Osteocyte (in vitro differentiated cells): ENCODE measurements around the gene RIPOR2. TPM values are rescaled to one million over a fixed set of nuclear protein-coding genes. Genes with fewer than 3 reads are reported as not detected.
"Not testable (repeated sequence)": the region's sequence is repeated elsewhere in the genome, so short reads cannot be mapped to it uniquely, and the experiment has no call there.

Source experiments
- DNase-seq: peaks from one replicate; pipeline ENCODE4 v3.0.0; 2021; ENCODE audit warnings: mixed read lengths; ENCODE audit not compliant: unreplicated experiment; ENCODE audit errors: extremely low spot score
- H3K27ac Mint-ChIP-seq: one replicate; pipeline ENCODE4 v1.8.0; 2021; ENCODE audit warnings: mild to moderate bottlenecking, mixed read lengths; ENCODE audit not compliant: unreplicated experiment
- H3K27me3 Mint-ChIP-seq: one replicate; pipeline ENCODE4 v1.8.0; 2021; ENCODE audit warnings: mixed read lengths; ENCODE audit not compliant: unreplicated experiment
- H3K36me3 Mint-ChIP-seq: one replicate; pipeline ENCODE4 v1.8.0; 2021; ENCODE audit warnings: mixed read lengths; ENCODE audit not compliant: unreplicated experiment
- H3K4me1 Mint-ChIP-seq: one replicate; pipeline ENCODE4 v1.8.0; 2021; ENCODE audit warnings: mixed read lengths; ENCODE audit not compliant: unreplicated experiment
- H3K4me3 Mint-ChIP-seq: one replicate; pipeline ENCODE4 v1.8.0; 2021; ENCODE audit warnings: mild to moderate bottlenecking, moderate library complexity, mixed read lengths; ENCODE audit not compliant: unreplicated experiment
- H3K9me3 Mint-ChIP-seq: one replicate; pipeline ENCODE4 v1.8.0; 2021; ENCODE audit warnings: mixed read lengths; ENCODE audit not compliant: unreplicated experiment
- total RNA-seq: library from RNA; stranded (reverse); gene quantifications from 2 replicates; pipeline ENCODE4 v1.2.1, GENCODE V29; 2021
- TF ChIP-seq, protein P1 (sequence below): fragments of 200-600 bp; sonication (generic); IDR thresholded peaks from 2 replicates; pipeline ENCODE4 v1.5.0; 2021; ENCODE audit warnings: antibody characterized with exemption, mild to moderate bottlenecking, moderate library complexity

The RIPOR2 gene
- total RNA-seq, 1 donor from 2014 or later, result 6.3 TPM

DNA sequence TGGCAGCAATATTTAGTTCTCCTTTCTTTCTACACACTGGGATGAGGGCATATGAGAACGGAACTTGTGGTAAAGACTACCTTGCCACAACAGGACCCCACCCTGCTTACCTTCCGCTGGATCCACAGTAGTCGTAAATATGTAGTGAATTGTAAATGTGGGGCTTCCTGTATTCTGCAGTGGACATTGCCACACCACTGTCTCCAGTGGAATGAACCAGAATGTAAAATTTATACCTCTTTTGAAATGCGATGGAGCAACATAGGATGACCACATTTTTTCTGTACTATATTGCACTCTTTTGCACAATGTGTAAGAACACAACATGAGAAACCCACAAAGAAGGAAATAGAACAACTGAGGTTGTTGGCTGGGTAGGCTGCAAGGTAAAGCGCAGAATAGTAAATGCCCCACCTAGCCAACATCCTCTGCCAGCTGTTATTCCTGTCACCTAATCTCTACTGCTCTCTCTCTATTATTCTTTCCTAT, 16.1 kb upstream of the RIPOR2 start:
- Mint-ChIP-seq H3K9me3 (peaks cover 5% of the 10 kb centered on the region), H3K36me3 (no peaks in the 10 kb centered on the region), H3K4me3 (no peak overlapping the region), H3K4me1 (no peaks in the 10 kb centered on the region), H3K27me3 (no peaks in the 10 kb centered on the region), H3K27ac (no peak overlapping the region)
- TF ChIP-seq, protein P1, sequence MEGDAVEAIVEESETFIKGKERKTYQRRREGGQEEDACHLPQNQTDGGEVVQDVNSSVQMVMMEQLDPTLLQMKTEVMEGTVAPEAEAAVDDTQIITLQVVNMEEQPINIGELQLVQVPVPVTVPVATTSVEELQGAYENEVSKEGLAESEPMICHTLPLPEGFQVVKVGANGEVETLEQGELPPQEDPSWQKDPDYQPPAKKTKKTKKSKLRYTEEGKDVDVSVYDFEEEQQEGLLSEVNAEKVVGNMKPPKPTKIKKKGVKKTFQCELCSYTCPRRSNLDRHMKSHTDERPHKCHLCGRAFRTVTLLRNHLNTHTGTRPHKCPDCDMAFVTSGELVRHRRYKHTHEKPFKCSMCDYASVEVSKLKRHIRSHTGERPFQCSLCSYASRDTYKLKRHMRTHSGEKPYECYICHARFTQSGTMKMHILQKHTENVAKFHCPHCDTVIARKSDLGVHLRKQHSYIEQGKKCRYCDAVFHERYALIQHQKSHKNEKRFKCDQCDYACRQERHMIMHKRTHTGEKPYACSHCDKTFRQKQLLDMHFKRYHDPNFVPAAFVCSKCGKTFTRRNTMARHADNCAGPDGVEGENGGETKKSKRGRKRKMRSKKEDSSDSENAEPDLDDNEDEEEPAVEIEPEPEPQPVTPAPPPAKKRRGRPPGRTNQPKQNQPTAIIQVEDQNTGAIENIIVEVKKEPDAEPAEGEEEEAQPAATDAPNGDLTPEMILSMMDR, result no peak
- DNase-seq, result no peak

DNA sequence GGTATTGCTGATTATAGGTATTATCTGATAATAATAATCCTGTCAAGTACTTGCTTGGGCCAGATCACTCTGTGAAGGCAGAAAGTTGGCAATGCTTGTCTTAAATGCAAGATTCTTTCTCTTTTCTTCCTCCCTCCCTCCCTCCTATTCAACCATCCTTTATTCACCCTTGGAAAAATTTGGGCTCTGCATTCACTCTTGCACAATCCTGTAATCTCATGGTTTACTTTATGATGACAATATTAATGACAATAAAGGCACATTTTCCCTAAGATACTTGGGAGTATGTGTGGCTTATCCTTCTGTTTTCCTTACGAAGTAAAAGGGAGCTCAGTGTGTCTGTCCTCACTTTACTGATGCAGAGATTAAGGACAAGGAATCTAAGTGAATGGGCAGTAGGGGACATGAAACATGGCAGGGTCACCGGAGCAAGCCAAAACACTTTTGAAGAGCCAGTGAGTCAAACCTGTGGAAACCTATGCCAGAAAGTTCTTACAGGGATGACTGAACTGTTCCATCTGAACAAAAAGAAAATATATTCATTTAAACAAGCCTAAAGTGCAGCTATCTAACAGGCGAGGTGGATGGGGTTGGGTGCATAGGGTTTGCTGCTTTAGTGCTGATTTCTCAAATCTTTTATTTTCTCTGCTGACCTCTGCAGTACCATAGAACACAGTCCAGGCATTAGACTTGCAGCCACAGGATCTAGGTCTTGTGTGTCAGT, 14.6 kb upstream of the RIPOR2 start:
- no peaks in the 10 kb centered on the region for H3K4me1 Mint-ChIP-seq
- TF ChIP-seq, protein P1, result no peak
- no peak overlapping the region for H3K4me3 Mint-ChIP-seq
- no peak overlapping the region for H3K27ac Mint-ChIP-seq
- no peaks in the 10 kb centered on the region for H3K27me3 Mint-ChIP-seq
- peaks cover 10% of the 10 kb centered on the region for H3K9me3 Mint-ChIP-seq
- no peak for DNase-seq
- H3K36me3 Mint-ChIP-seq, result no peaks in the 10 kb centered on the region

DNA sequence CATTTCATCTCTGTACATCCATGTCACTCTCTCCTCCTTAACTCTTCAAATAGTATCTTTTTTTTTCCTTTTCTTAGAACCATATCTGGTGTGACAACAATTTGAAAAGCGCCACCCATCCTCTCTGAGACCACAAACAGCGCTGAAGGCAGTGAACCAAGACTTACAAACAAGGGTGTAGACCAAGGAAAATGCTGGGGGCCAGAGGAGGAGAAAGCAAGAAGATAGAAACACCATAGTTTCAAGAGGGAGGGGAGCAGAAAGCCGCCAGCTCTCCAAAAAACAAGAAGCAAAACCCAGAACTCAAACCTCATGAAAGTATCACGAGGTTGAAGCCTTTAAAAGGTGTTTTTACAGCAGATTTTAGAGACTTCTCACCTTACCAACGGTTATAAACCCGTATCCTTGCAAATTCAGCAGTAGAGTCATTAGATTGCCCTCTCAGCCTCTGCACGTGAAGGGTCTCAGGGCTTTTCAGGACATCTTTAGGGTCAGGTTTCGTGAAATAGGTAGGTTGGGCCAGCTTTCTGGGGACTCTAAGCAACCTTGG, 13.3 kb upstream of the RIPOR2 start:
- TF ChIP-seq, protein P1, result no peak
- DNase-seq, result no peak
- no peak overlapping the region for H3K4me3 Mint-ChIP-seq
- no peak overlapping the region for H3K27ac Mint-ChIP-seq
- no peaks in the 10 kb centered on the region for H3K27me3 Mint-ChIP-seq
- peaks cover 23% of the 10 kb centered on the region for H3K9me3 Mint-ChIP-seq
- peaks cover 6% of the 10 kb centered on the region for H3K36me3 Mint-ChIP-seq
- H3K4me1 Mint-ChIP-seq, result no peaks in the 10 kb centered on the region

- not testable (repeated sequence) for H3K27me3 Mint-ChIP-seq, H3K4me1 Mint-ChIP-seq, DNase-seq, H3K4me3 Mint-ChIP-seq, H3K36me3 Mint-ChIP-seq, H3K27ac Mint-ChIP-seq
- peaks cover 23% of the 10 kb centered on the region for H3K9me3 Mint-ChIP-seq
Observed at GRCh38 chr6:24948261-24948660, 12.5 kb upstream of the RIPOR2 start.

GRCh38 chr6:24947636-24948035, 11.9 kb upstream of the RIPOR2 start:
- Mint-ChIP-seq H3K36me3 (peaks cover 6% of the 10 kb centered on the region), H3K27me3 (no peaks in the 10 kb centered on the region), H3K4me3 (no peak overlapping the region), H3K4me1 (no peaks in the 10 kb centered on the region), H3K9me3 (peaks cover 23% of the 10 kb centered on the region), H3K27ac (no peak overlapping the region)
- TF ChIP-seq, protein P1, result no peak
- DNase-seq, result no peak
